ENCODE results near the gene ASB1. TPM values are rescaled to one million over a fixed set of nuclear protein-coding genes. Genes with fewer than 3 reads are reported as not detected.
A peak's percentile ranks its signal among the peaks of the same experiment; 100 is the strongest.

ASB1 gene
- total RNA-seq, 1 donor from 2014 or later: 26.6 TPM

DNA sequence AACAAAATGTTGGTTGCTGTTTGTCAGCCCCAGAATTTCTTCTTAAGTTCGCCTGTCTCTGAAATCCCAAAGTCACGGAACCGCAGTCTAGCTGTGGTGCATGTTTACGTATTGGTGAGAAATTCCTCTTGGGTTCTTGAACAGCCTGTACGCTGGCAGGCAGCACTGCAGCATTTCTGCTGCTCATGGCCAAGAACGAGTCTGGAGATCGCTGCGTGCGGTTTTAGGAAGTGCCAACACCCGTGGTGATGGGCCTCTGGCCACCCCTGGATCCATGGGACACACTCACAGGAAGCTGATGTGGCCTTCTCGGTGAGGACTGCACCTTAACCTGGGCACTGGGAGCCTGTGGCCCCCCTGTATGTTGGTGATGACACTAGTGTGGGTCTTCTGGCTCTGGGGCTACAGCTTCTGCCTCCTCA is 23.7 kb downstream of the ASB1 start:
- H3K4me1 ChIP-seq (ENCODE audit: control insufficient read depth in 3 of 3, insufficient read depth in 3 of 3, low read length in 3 of 3): peaks cover 12 to 20% (median 20%) of the 10 kb centered on the region in 3 donors
- H3K27me3 ChIP-seq (ENCODE audit: control insufficient read depth in 3 of 3, insufficient read depth in 3 of 3, low read length in 3 of 3): peaks cover 0 to 8% (median 0%) of the 10 kb centered on the region in 3 donors
- peak overlapping the region in 1 of 3 donors; percentile 57 for H3K9ac ChIP-seq (ENCODE audit: low read depth in 1 of 3, low read length in 3 of 3)
- H3K4me3 ChIP-seq (ENCODE audit: low read length in 3 of 3): peak overlapping the region in 1 of 3 donors; percentile 13
- H3K27ac ChIP-seq (ENCODE audit: low read depth, low read length): peak overlapping the region; percentile 23
- peaks cover 28 to 37% (median 32%) of the 10 kb centered on the region in 3 donors for H3K36me3 ChIP-seq (ENCODE audit: control insufficient read depth in 3 of 3, insufficient read depth in 3 of 3, low read length in 3 of 3)
- H3K9me3 ChIP-seq (ENCODE audit: control insufficient read depth in 3 of 3, low read length in 3 of 3): no peaks in the 10 kb centered on the region

DNA sequence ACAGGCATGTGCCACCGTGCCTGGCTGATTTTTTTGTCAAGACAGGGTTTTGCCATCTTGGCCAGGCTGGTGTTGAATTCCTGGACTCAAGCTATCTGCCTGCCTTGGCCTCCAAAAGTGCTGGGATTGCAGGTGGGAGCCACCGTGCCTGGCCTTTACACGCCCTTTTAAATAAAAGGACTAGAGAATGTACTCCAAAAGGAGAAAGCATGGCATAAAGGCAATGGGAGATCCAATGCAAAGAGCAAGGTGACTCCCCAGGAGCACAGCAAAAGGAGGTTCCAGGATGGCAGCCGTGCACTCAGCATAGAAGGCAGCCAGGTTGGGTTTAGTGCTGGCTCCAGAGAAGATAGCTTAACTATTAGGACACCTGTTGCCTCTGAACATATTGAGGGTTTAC is 27.1 kb downstream of the ASB1 start:
- no peak overlapping the region for H3K9ac ChIP-seq (ENCODE audit: low read depth in 1 of 3, low read length in 3 of 3)
- peaks cover 27 to 33% (median 31%) of the 10 kb centered on the region in 3 donors for H3K4me1 ChIP-seq (ENCODE audit: control insufficient read depth in 3 of 3, insufficient read depth in 3 of 3, low read length in 3 of 3)
- peaks cover 0 to 8% (median 6%) of the 10 kb centered on the region in 3 donors for H3K27me3 ChIP-seq (ENCODE audit: control insufficient read depth in 3 of 3, insufficient read depth in 3 of 3, low read length in 3 of 3)
- H3K27ac ChIP-seq (ENCODE audit: low read depth, low read length): no peak overlapping the region
- no peak overlapping the region for H3K4me3 ChIP-seq (ENCODE audit: low read length in 3 of 3)
- peaks cover 0 to 4% (median 0%) of the 10 kb centered on the region in 3 donors for H3K9me3 ChIP-seq (ENCODE audit: control insufficient read depth in 3 of 3, low read length in 3 of 3)
- H3K36me3 ChIP-seq (ENCODE audit: control insufficient read depth in 3 of 3, insufficient read depth in 3 of 3, low read length in 3 of 3): peaks cover 2 to 12% (median 8%) of the 10 kb centered on the region in 3 donors

DNA sequence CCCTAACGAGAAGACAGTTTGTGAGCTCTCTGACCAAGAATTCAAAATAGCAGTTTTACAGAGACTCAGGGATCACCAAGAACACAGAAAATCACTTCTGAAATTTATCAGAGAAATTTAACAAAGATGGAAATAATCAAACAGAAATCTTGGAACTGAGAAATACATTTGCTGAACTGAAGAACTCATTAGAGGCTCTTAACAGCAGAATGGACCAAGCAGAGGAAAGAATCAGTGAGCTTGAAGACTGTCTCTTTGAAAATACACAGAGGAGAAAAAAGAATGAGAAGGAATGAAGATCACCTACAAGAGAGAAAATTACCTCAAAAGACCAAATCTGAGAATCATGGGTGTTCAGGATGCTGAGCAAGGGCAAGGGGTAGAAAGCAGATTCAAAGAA is 29.7 kb downstream of the ASB1 start:
- H3K36me3 ChIP-seq (ENCODE audit: control insufficient read depth in 3 of 3, insufficient read depth in 3 of 3, low read length in 3 of 3): peaks cover 0 to 7% (median 6%) of the 10 kb centered on the region in 3 donors
- H3K4me1 ChIP-seq (ENCODE audit: control insufficient read depth in 3 of 3, insufficient read depth in 3 of 3, low read length in 3 of 3): peaks cover 26 to 28% (median 27%) of the 10 kb centered on the region in 3 donors
- H3K9ac ChIP-seq (ENCODE audit: low read depth in 1 of 3, low read length in 3 of 3): no peak overlapping the region
- H3K4me3 ChIP-seq (ENCODE audit: low read length in 3 of 3): no peak overlapping the region
- no peak overlapping the region for H3K27ac ChIP-seq (ENCODE audit: low read depth, low read length)
- H3K27me3 ChIP-seq (ENCODE audit: control insufficient read depth in 3 of 3, insufficient read depth in 3 of 3, low read length in 3 of 3): peaks cover 0 to 8% (median 6%) of the 10 kb centered on the region in 3 donors
- H3K9me3 ChIP-seq (ENCODE audit: control insufficient read depth in 3 of 3, low read length in 3 of 3): peaks cover 0 to 4% (median 0%) of the 10 kb centered on the region in 3 donors

DNA sequence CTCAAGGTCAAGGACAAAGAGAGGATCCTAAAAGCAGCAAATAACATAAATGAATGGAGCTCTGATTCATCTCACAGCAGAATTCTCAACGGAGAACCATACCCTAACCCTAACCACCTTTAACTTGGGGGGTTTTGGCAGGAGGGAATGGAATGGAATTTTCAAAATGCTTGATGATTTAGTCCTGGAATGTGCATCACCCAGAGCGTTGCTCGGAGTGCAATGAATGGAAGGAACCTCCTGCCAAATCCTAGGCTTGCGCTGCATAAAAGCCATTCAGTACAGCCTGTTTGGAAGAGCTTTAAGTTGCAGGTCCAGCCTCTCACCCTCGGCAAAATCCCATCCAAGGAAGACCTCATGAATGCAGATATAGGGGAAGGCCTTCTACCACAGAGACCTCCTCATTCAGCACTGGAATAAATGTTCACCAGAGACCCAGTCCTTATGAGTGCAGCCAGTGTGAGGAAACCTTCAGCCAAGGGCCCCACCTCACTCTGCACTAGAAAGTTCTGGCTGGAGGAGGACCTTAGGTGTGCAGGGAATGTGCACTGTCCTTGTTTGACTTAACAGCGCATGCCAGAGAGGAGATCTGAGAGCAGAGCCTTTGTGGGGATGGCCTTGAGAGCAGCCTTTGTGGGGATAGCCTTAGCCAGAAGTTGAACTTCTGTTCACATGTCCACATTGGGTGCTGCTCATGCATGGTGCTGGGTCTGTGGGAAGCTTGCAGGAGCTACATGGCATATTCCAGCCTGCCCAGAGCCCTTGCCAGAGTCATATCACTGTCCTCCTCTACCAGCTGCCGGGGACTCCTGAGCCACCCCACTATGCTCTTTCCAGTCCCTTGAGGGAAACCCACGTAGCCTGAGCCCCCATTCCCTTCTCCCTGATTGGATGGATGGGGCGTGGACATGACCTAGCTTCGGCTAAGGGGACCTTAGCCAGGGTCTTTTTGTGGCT is 30.5 kb downstream of the ASB1 start:
- H3K27ac ChIP-seq (ENCODE audit: low read depth, low read length): no peak overlapping the region
- peaks cover 0 to 8% (median 6%) of the 10 kb centered on the region in 3 donors for H3K27me3 ChIP-seq (ENCODE audit: control insufficient read depth in 3 of 3, insufficient read depth in 3 of 3, low read length in 3 of 3)
- H3K9ac ChIP-seq (ENCODE audit: low read depth in 1 of 3, low read length in 3 of 3): no peak overlapping the region
- H3K4me3 ChIP-seq (ENCODE audit: low read length in 3 of 3): no peak overlapping the region
- peaks cover 0 to 4% (median 0%) of the 10 kb centered on the region in 3 donors for H3K9me3 ChIP-seq (ENCODE audit: control insufficient read depth in 3 of 3, low read length in 3 of 3)
- H3K4me1 ChIP-seq (ENCODE audit: control insufficient read depth in 3 of 3, insufficient read depth in 3 of 3, low read length in 3 of 3): peaks cover 26 to 28% (median 27%) of the 10 kb centered on the region in 3 donors
- H3K36me3 ChIP-seq (ENCODE audit: control insufficient read depth in 3 of 3, insufficient read depth in 3 of 3, low read length in 3 of 3): peaks cover 0 to 3% (median 0%) of the 10 kb centered on the region in 3 donors

DNA sequence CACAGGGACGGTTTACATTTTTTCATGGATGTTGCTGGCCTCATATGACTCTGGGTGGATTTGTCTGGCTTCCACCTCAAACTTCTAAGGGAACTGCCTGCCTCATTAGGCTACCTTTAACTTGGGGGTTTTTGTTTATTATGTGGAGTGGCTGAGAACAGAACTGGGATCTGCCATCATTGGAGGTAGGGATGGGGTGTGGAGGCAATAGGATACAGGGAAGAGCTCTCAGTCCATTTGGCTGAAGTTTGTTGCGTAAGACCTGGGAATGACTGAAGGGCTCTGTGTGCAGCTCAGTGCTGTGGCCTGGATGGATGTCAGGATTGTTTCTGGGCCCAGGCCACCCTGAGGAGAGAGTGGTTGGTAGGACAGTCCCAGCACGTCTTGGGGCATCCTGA is 31.2 kb downstream of the ASB1 start:
- peaks cover 0 to 4% (median 0%) of the 10 kb centered on the region in 3 donors for H3K9me3 ChIP-seq (ENCODE audit: control insufficient read depth in 3 of 3, low read length in 3 of 3)
- H3K4me3 ChIP-seq (ENCODE audit: low read length in 3 of 3): no peak overlapping the region
- H3K4me1 ChIP-seq (ENCODE audit: control insufficient read depth in 3 of 3, insufficient read depth in 3 of 3, low read length in 3 of 3): peaks cover 26 to 28% (median 27%) of the 10 kb centered on the region in 3 donors
- H3K27ac ChIP-seq (ENCODE audit: low read depth, low read length): no peak overlapping the region
- H3K27me3 ChIP-seq (ENCODE audit: control insufficient read depth in 3 of 3, insufficient read depth in 3 of 3, low read length in 3 of 3): peaks cover 0 to 8% (median 6%) of the 10 kb centered on the region in 3 donors
- no peak overlapping the region for H3K9ac ChIP-seq (ENCODE audit: low read depth in 1 of 3, low read length in 3 of 3)
- H3K36me3 ChIP-seq (ENCODE audit: control insufficient read depth in 3 of 3, insufficient read depth in 3 of 3, low read length in 3 of 3): no peaks in the 10 kb centered on the region

DNA sequence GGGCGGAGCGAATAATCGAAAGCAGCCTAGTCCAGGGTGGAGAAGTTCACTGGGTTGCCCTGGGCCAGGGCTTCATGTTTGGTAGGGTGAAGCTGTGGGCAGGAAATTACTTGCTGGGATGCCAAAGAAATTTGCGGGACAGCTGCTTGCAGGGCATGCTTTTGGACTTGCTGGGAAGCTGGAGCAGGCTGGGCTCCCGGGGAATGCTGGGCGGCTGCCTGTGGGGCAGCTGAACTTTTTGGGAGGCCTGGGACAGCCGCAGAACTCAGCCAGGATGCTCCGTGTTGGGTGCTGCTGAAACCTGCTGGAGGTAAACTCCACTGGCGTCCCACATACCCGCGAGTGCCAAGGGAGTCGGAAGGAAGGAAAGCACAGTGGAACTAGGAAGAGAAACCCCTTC is 31.9 kb downstream of the ASB1 start:
- peaks cover 26 to 28% (median 27%) of the 10 kb centered on the region in 3 donors for H3K4me1 ChIP-seq (ENCODE audit: control insufficient read depth in 3 of 3, insufficient read depth in 3 of 3, low read length in 3 of 3)
- H3K9me3 ChIP-seq (ENCODE audit: control insufficient read depth in 3 of 3, low read length in 3 of 3): peaks cover 0 to 4% (median 0%) of the 10 kb centered on the region in 3 donors
- peak overlapping the region; percentile 17 to 59 (median 35) for H3K9ac ChIP-seq (ENCODE audit: low read depth in 1 of 3, low read length in 3 of 3)
- peaks cover 0 to 8% (median 6%) of the 10 kb centered on the region in 3 donors for H3K27me3 ChIP-seq (ENCODE audit: control insufficient read depth in 3 of 3, insufficient read depth in 3 of 3, low read length in 3 of 3)
- no peaks in the 10 kb centered on the region for H3K36me3 ChIP-seq (ENCODE audit: control insufficient read depth in 3 of 3, insufficient read depth in 3 of 3, low read length in 3 of 3)
- H3K4me3 ChIP-seq (ENCODE audit: low read length in 3 of 3): peak overlapping the region in 2 of 3 donors; percentile 42 to 52
- peak overlapping the region; percentile 34 for H3K27ac ChIP-seq (ENCODE audit: low read depth, low read length)

DNA sequence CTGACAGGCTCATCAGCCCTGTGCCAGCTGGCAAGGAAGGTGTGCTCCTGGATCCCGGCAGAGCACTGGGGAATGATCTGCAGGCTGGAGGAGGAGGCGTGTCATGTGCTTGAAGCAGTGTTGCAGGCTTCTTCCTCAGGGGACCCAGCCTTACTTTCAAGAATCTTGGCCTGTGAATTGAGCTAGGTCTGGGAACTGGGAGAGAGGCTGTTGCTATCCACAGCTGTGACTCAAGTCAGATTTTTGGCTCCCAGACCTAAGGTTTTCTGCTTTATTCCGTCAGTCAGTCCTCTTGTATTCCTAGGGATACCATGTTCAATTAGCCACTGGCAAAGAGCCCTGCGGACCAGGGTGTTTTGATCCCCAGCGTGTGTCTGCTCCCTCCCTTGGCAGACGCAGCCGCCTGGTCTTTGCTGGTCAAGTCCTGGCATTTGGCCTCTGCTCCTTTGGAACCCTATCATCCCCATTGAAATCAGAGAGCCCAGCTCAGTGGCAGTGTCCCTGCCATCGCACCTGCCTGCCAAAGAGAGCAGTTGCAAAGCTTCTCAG is 32.4 kb downstream of the ASB1 start:
- Histone ChIP-seq H3K9me3 (ENCODE audit: control insufficient read depth in 3 of 3, low read length in 3 of 3) (peaks cover 0 to 4% (median 0%) of the 10 kb centered on the region in 3 donors), H3K4me1 (ENCODE audit: control insufficient read depth in 3 of 3, insufficient read depth in 3 of 3, low read length in 3 of 3) (peaks cover 26 to 28% (median 27%) of the 10 kb centered on the region in 3 donors), H3K27me3 (ENCODE audit: control insufficient read depth in 3 of 3, insufficient read depth in 3 of 3, low read length in 3 of 3) (peaks cover 0 to 8% (median 6%) of the 10 kb centered on the region in 3 donors), H3K4me3 (ENCODE audit: low read length in 3 of 3) (peak overlapping the region; percentile 30 to 52 (median 44)), H3K27ac (ENCODE audit: low read depth, low read length) (peak overlapping the region; percentile 34), H3K9ac (ENCODE audit: low read depth in 1 of 3, low read length in 3 of 3) (peak overlapping the region; percentile 17 to 59 (median 35)), H3K36me3 (ENCODE audit: control insufficient read depth in 3 of 3, insufficient read depth in 3 of 3, low read length in 3 of 3) (no peaks in the 10 kb centered on the region)

DNA sequence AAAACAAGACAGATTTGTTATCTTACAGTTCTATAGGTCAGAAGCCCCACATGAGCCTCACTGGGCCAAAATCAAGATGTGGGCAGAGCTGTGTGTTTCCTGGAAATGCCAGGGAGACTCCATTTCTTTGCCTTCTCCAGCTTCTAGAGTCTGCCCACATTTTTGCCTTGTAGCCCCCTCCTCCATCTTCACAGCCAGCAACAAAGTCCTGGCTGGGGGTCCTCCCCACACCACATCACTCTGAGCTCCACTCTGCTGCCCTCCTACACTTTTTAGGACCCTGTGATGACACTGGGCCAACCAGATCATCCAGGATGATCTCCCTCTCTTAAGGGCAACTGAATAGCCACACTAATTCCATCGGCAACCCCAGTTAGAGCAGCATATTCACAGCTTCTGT is 34.3 kb downstream of the ASB1 start:
- Histone ChIP-seq H3K27ac (ENCODE audit: low read depth, low read length) (no peak overlapping the region), H3K4me1 (ENCODE audit: control insufficient read depth in 3 of 3, insufficient read depth in 3 of 3, low read length in 3 of 3) (peaks cover 26 to 28% (median 27%) of the 10 kb centered on the region in 3 donors), H3K9ac (ENCODE audit: low read depth in 1 of 3, low read length in 3 of 3) (no peak overlapping the region), H3K27me3 (ENCODE audit: control insufficient read depth in 3 of 3, insufficient read depth in 3 of 3, low read length in 3 of 3) (peaks cover 0 to under 1% (median 0%) of the 10 kb centered on the region in 3 donors), H3K9me3 (ENCODE audit: control insufficient read depth in 3 of 3, low read length in 3 of 3) (peaks cover 0 to 2% (median 0%) of the 10 kb centered on the region in 3 donors), H3K36me3 (ENCODE audit: control insufficient read depth in 3 of 3, insufficient read depth in 3 of 3, low read length in 3 of 3) (no peaks in the 10 kb centered on the region), H3K4me3 (ENCODE audit: low read length in 3 of 3) (no peak overlapping the region)

DNA sequence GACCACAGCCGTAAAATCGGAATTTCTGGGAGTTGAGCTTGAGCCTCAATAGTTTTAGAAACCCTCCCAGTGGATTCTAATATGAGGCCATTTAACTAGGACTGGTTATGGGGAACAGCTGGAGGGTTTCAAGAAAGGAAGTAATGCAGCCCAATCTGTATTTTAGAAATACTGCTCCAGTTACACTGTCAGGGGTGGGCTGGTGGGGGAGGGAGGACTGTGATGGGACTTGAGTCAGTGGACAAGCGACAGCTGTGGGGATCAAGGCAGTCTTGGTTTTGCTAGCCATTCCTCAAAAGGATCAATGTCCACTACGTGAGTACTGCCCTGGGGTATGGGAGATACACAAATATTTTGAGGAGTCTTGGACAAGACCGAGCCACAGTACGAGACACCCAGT is 34.8 kb downstream of the ASB1 start:
- Histone ChIP-seq H3K4me3 (ENCODE audit: low read length in 3 of 3) (no peak overlapping the region), H3K9me3 (ENCODE audit: control insufficient read depth in 3 of 3, low read length in 3 of 3) (no peaks in the 10 kb centered on the region), H3K27ac (ENCODE audit: low read depth, low read length) (no peak overlapping the region), H3K27me3 (ENCODE audit: control insufficient read depth in 3 of 3, insufficient read depth in 3 of 3, low read length in 3 of 3) (no peaks in the 10 kb centered on the region), H3K4me1 (ENCODE audit: control insufficient read depth in 3 of 3, insufficient read depth in 3 of 3, low read length in 3 of 3) (peaks cover 26 to 28% (median 27%) of the 10 kb centered on the region in 3 donors), H3K9ac (ENCODE audit: low read depth in 1 of 3, low read length in 3 of 3) (no peak overlapping the region), H3K36me3 (ENCODE audit: control insufficient read depth in 3 of 3, insufficient read depth in 3 of 3, low read length in 3 of 3) (no peaks in the 10 kb centered on the region)
